HCT116 (cell line): ENCODE measurements around the gene SPRYD4. TPM values are rescaled to one million over a fixed set of nuclear protein-coding genes. Genes with fewer than 3 reads are reported as not detected.

Experiments
- ATAC-seq: fragments of 200-7000 bp; cut with Tn5 transposase; 2 replicates; pipeline ENCODE4 v1.9.1; 2020; ENCODE audit warnings: mild to moderate bottlenecking, moderate library complexity
- BruUV-seq: library from RNA; stranded (reverse); fragments of 400-500 nt; replicated peaks from 2 replicates; lab custom pipeline; 2021; lab: Mats Ljungman, UMichigan
- CTCF ChIA-PET: fragments of 300-600 bp; sonication (Branson Sonifier 250); formaldehyde crosslinking; loops from one replicate; lab custom pipeline; 2021; ENCODE audit warnings: antibody characterized with exemption; lab: Charles Lee
- POLR2A ChIA-PET: fragments of 300-600, 350-600 bp; sonication (Branson Sonifier 250); formaldehyde crosslinking; loops from one replicate; lab custom pipeline; 2021; ENCODE audit warnings: antibody characterized with exemption; lab: Charles Lee
- RAD21 ChIA-PET, 2 experiments: fragments of 300-600 bp; sonication (Branson Sonifier 250); formaldehyde crosslinking; loops; one replicate each; lab custom pipeline; 2023; ENCODE audit warnings: low total read pairs in 2 of 2; ENCODE audit not compliant: uncharacterized antibody in 2 of 2, unreplicated experiment in 2 of 2, low non-redundant PET in 1 of 2; lab: Charles Lee
- DNase-seq: peaks from one replicate; pipeline ENCODE4 v3.0.0-alpha.2; 2010; ENCODE audit warnings: low read depth, low spot score
- H2AFZ ChIP-seq: fragments of 200-600 bp; shearing (Covaris generic), sonication (generic); 2 replicates; pipeline ENCODE4 v1.6.1; 2017; ENCODE audit warnings: low read depth, mixed run types, mixed read lengths, antibody characterized with exemption, low read length; ENCODE audit not compliant: poor library complexity, severe bottlenecking
- H3K27ac ChIP-seq: 2 replicates; pipeline ENCODE4 v1.5.1; 2012; ENCODE audit warnings: low read depth, low read length
- H3K27me3 ChIP-seq: fragments of 200-600 bp; sonication (generic); 2 replicates; pipeline ENCODE4 v1.6.1; 2016; ENCODE audit warnings: mixed run types, low read length, mixed read lengths; ENCODE audit not compliant: insufficient read depth
- H3K36me3 ChIP-seq, 2 experiments: fragments of 200-500 bp in 1 of 2; fragments of 200-600 bp in 1 of 2; sonication (Bioruptor generic) in 1 of 2; sonication (generic) in 1 of 2; 2 replicates each; pipeline versions ENCODE4 v1.5.1 to v1.6.1; 2014 to 2016; ENCODE audit warnings: low read length in 2 of 2, inconsistent platforms in 1 of 2, mixed read lengths in 1 of 2, mixed run types in 1 of 2; ENCODE audit not compliant: insufficient read depth in 2 of 2, control insufficient read depth in 1 of 2
- H3K4me1 ChIP-seq, 2 experiments: fragments of 200-600 bp in 1 of 2; sonication (generic) in 1 of 2; 2 replicates each; pipeline versions ENCODE4 v1.5.1 to v1.6.1; 2012 to 2017; ENCODE audit warnings: low read length in 2 of 2, inconsistent platforms in 1 of 2, mild to moderate bottlenecking in 1 of 2, mixed read lengths in 1 of 2, mixed run types in 1 of 2, moderate library complexity in 1 of 2; ENCODE audit not compliant: insufficient read depth in 2 of 2, control insufficient read depth in 1 of 2
- H3K4me2 ChIP-seq: fragments of 200-600 bp; sonication (generic); 2 replicates; pipeline ENCODE4 v1.6.1; 2017; ENCODE audit warnings: mixed run types, low read length, mixed read lengths
- H3K4me3 ChIP-seq, 2 experiments: fragments of 200-600 bp in 1 of 2; sonication (generic) in 1 of 2; replicated peaks in 1 of 2; 2 replicates each; pipeline ENCODE4 v1.5.1; 2011 to 2016; ENCODE audit warnings: low read length in 2 of 2, control low read depth in 1 of 2, low read depth in 1 of 2, mild to moderate bottlenecking in 1 of 2, mixed read lengths in 1 of 2, mixed run types in 1 of 2
- H3K79me2 ChIP-seq: fragments of 200-600 bp; sonication (generic); 2 replicates; pipeline ENCODE4 v1.6.1; 2017; ENCODE audit warnings: mild to moderate bottlenecking, mixed run types, low read length, moderate library complexity, mixed read lengths; ENCODE audit not compliant: insufficient read depth
- H3K9ac ChIP-seq: fragments of 200-600 bp; sonication (generic); 2 replicates; pipeline ENCODE4 v1.6.1; 2016; ENCODE audit warnings: low read length, mixed read lengths
- H3K9me2 ChIP-seq: fragments of 200-600 bp; sonication (generic), shearing (Covaris generic); 2 replicates; pipeline ENCODE4 v1.6.1; 2017; ENCODE audit warnings: mixed run types, mild to moderate bottlenecking, moderate library complexity; ENCODE audit not compliant: insufficient read depth
- H3K9me3 ChIP-seq, 2 experiments: fragments of 200-500 bp in 1 of 2; fragments of 200-600 bp in 1 of 2; sonication (Bioruptor generic) in 1 of 2; sonication (generic) in 1 of 2; 2 replicates each; pipeline ENCODE4 v1.6.1; 2014 to 2017; ENCODE audit warnings: low read length in 2 of 2, mixed read lengths in 2 of 2, inconsistent platforms in 1 of 2, low read depth in 1 of 2, mild to moderate bottlenecking in 1 of 2, mixed run types in 1 of 2, moderate library complexity in 1 of 2; ENCODE audit not compliant: control insufficient read depth in 1 of 2, insufficient read depth in 1 of 2
- H4K20me1 ChIP-seq: fragments of 200-600 bp; sonication (generic), shearing (Covaris generic); 2 replicates; pipeline ENCODE4 v1.6.1; 2017; ENCODE audit warnings: mixed run types, mild to moderate bottlenecking, moderate library complexity; ENCODE audit not compliant: insufficient read depth
- CBX3 ChIP-seq: IDR thresholded peaks from 2 replicates; pipeline ENCODE4 v1.6.1; 2012; ENCODE audit warnings: low read depth
- CEBPB ChIP-seq: IDR thresholded peaks from 2 replicates; pipeline ENCODE4 v1.6.1; 2012; ENCODE audit warnings: low read depth
- ELF1 ChIP-seq: IDR thresholded peaks from 2 replicates; pipeline ENCODE4 v1.6.1; 2012; ENCODE audit warnings: low read depth, borderline replicate concordance
- EZH2phosphoT487 ChIP-seq: fragments of 200-600 bp; IDR thresholded peaks from 2 replicates; pipeline ENCODE4 v1.6.1; 2018; ENCODE audit warnings: antibody characterized with exemption, borderline replicate concordance
- REST ChIP-seq: IDR thresholded peaks from 2 replicates; pipeline ENCODE4 v1.6.1; 2012; ENCODE audit warnings: low read depth
- SIN3A ChIP-seq: IDR thresholded peaks from 2 replicates; pipeline ENCODE4 v1.6.1; 2012; ENCODE audit warnings: low read depth
- SRF ChIP-seq: IDR thresholded peaks from 2 replicates; pipeline ENCODE4 v1.6.1; 2012; ENCODE audit warnings: low read depth
- intact Hi-C: fragments of 100-400 bp; cut with micrococcal nuclease; formaldehyde crosslinking; loops from 2 replicates; pipeline ENCODE4 v1.10.0; 2022
- total RNA-seq: library from RNA; stranded (reverse); gene quantifications from one replicate; pipeline ENCODE4 v1.2.1, GENCODE V29; 2021; ENCODE audit not compliant: unreplicated experiment

SPRYD4 gene
- total RNA-seq, 1 experiment from 2014 or later: 2.5 TPM

- no peak for TF ChIP-seq REST
- TF ChIP-seq SRF: no peak
- TF ChIP-seq CBX3: no peak
These were observed 52.1 kb downstream of the SPRYD4 start (continued) for GRCh38 chr12:56520506-56520905.

GRCh38 chr12:56521209-56521589, 52.8 kb downstream of the SPRYD4 start:
- RAD21 ChIA-PET: interaction anchor here (0.6 to 1.5 kb wide), 4 partner anchors 13 to 487 kb away, joined by 3 read pairs; no protein-coding TSS in a partner anchor
- H3K9ac ChIP-seq: peak overlapping the region; percentile 68
- H3K36me3 ChIP-seq: no peaks in the 10 kb centered on the region
- peak overlapping the region; percentile 87 for H3K4me2 ChIP-seq
- ATAC-seq (no peak), DNase-seq (no peak)
- H2AFZ ChIP-seq: peak overlapping the region; percentile 77
- no peaks in the 10 kb centered on the region for H3K9me2 ChIP-seq
- H3K27ac ChIP-seq: peak overlapping the region; percentile 76
- no peaks in the 10 kb centered on the region for H3K27me3 ChIP-seq
- H3K4me3 ChIP-seq: peak overlapping the region; percentile 59 to 82
- no peaks in the 10 kb centered on the region for H4K20me1 ChIP-seq
- CTCF ChIA-PET: interaction anchor here (0.6 to 2.0 kb wide), 5 partner anchors 8 to 116 kb away, joined by 3 to 22 read pairs (median 6); no protein-coding TSS in a partner anchor
- no TSS peak for BruUV-seq
- no peak for TF ChIP-seq CEBPB
- no peak for TF ChIP-seq EZH2phosphoT487
- TF ChIP-seq SIN3A: no peak
- TF ChIP-seq ELF1: no peak
- H3K9me3 ChIP-seq: no peaks in the 10 kb centered on the region
- peaks cover 56 to 87% of the 10 kb centered on the region in 2 experiments for H3K4me1 ChIP-seq
- intact Hi-C loops: loop anchor here (2.0 kb wide), 1 partner anchor 116 kb away; no protein-coding TSS in a partner anchor
- POLR2A ChIA-PET: interaction anchor here (1.0 to 1.6 kb wide), 7 partner anchors 8 to 167 kb away, joined by 3 to 9 read pairs (median 3); partner anchors contain the start of genes PTGES3 and STAT2
- H3K79me2 ChIP-seq: peaks cover 42% of the 10 kb centered on the region
